Lower lobe of right lung (tissue), 2 donors: ENCODE results near the gene GPR160. TPM values are rescaled to one million over a fixed set of nuclear protein-coding genes. Genes with fewer than 3 reads are reported as not detected.

ENCODE experiments used
- ATAC-seq, 2 donors: fragments of 200-7000 bp; cut with Tn5 transposase; one replicate each; pipeline ENCODE4 v1.9.1; 2020 to 2022; ENCODE audit warnings: mild to moderate bottlenecking in 2 of 2, moderate library complexity in 2 of 2
- DNase-seq: peaks from one replicate; pipeline ENCODE4 v3.0.0-alpha.2; 2020
- H3K27ac ChIP-seq: fragments of 200-600 bp; one replicate; pipeline ENCODE4 v1.8.0; 2022
- H3K27me3 ChIP-seq: fragments of 200-600 bp; one replicate; pipeline ENCODE4 v1.8.0; 2022; ENCODE audit warnings: low read depth
- H3K36me3 ChIP-seq: fragments of 200-600 bp; one replicate; pipeline ENCODE4 v1.8.0; 2022; ENCODE audit warnings: mild to moderate bottlenecking
- H3K4me1 ChIP-seq: fragments of 200-600 bp; one replicate; pipeline ENCODE4 v1.8.0; 2022
- H3K4me3 ChIP-seq: fragments of 200-600 bp; one replicate; pipeline ENCODE4 v1.8.0; 2022; ENCODE audit warnings: mild to moderate bottlenecking
- H3K9me3 ChIP-seq: fragments of 200-600 bp; one replicate; pipeline ENCODE4 v1.8.0; 2022
- CTCF ChIP-seq: fragments of 200-600 bp; IDR thresholded peaks from one replicate; pipeline ENCODE4 v1.8.0; 2022; ENCODE audit warnings: antibody characterized with exemption, mild to moderate bottlenecking
- intact Hi-C: fragments of 100-400 bp; cut with DNase I; formaldehyde crosslinking; loops from one replicate; pipeline ENCODE4 v1.11.0; 2022
- total RNA-seq: library from RNA; stranded (reverse); fragmentation: NEBNext Ultra II Directional; extraction: Animal tissue kit (Norgen Biotek cat#: 25700); gene quantifications from one replicate; pipeline ENCODE4 v1.2.1, GENCODE V29; 2021
- donor health status: DM: no; HTN: yes; CAD: no; lungs with severe emphysema.

Gene GPR160
- total RNA-seq, 1 donor from 2014 or later, result 24.4 TPM

GRCh38 chr3:170075441-170076091 is 37.8 kb downstream of the GPR160 start:
- no peaks in the 10 kb centered on the region for H3K36me3 ChIP-seq
- no peak for ATAC-seq
- intact Hi-C loops, result no loop called here
- H3K4me3 ChIP-seq, result no peak overlapping the region
- H3K9me3 ChIP-seq, result no peaks in the 10 kb centered on the region
- H3K27me3 ChIP-seq, result no peaks in the 10 kb centered on the region
- no peak for TF ChIP-seq CTCF
- H3K4me1 ChIP-seq, result no peaks in the 10 kb centered on the region
- no peak for DNase-seq
- H3K27ac ChIP-seq, result no peak overlapping the region

GRCh38 chr3:170076715-170077238 is 39.0 kb downstream of the GPR160 start:
- Histone ChIP-seq H3K4me1 (no peaks in the 10 kb centered on the region), H3K36me3 (peaks cover under 1% of the 10 kb centered on the region), H3K4me3 (no peak overlapping the region), H3K27ac (no peak overlapping the region), H3K27me3 (no peaks in the 10 kb centered on the region), H3K9me3 (no peaks in the 10 kb centered on the region)
- no peak for ATAC-seq
- TF ChIP-seq CTCF, result no peak
- DNase-seq, result no peak
- intact Hi-C loops, result no loop called here

- no peak overlapping the region for H3K27ac ChIP-seq
- peaks cover 6% of the 10 kb centered on the region for H3K36me3 ChIP-seq
- H3K9me3 ChIP-seq, result no peaks in the 10 kb centered on the region
- H3K4me1 ChIP-seq, result no peaks in the 10 kb centered on the region
- no peaks in the 10 kb centered on the region for H3K27me3 ChIP-seq
- H3K4me3 ChIP-seq, result no peak overlapping the region
- no peak for ATAC-seq
- intact Hi-C loops, result no loop called here
- TF ChIP-seq CTCF, result no peak
- DNase-seq, result no peak
Measured at GRCh38 chr3:170077361-170077760, 39.6 kb downstream of the GPR160 start.

GRCh38 chr3:170078620-170079281 is 41.0 kb downstream of the GPR160 start:
- ATAC-seq (no peak), DNase-seq (no peak)
- intact Hi-C loops, result no loop called here
- H3K9me3 ChIP-seq, result no peaks in the 10 kb centered on the region
- TF ChIP-seq CTCF, result no peak
- H3K36me3 ChIP-seq, result peaks cover 18% of the 10 kb centered on the region
- H3K4me3 ChIP-seq, result no peak overlapping the region
- no peak overlapping the region for H3K27ac ChIP-seq
- no peaks in the 10 kb centered on the region for H3K4me1 ChIP-seq
- no peaks in the 10 kb centered on the region for H3K27me3 ChIP-seq

- Histone ChIP-seq H3K9me3 (no peaks in the 10 kb centered on the region), H3K27me3 (no peaks in the 10 kb centered on the region), H3K4me3 (no peak overlapping the region), H3K27ac (no peak overlapping the region), H3K36me3 (peaks cover 25% of the 10 kb centered on the region), H3K4me1 (no peaks in the 10 kb centered on the region)
- no peak for ATAC-seq
- intact Hi-C loops, result no loop called here
- DNase-seq, result no peak
- TF ChIP-seq CTCF, result no peak
Measured at GRCh38 chr3:170079536-170080165, 41.9 kb downstream of the GPR160 start.
